GM21529 (cell line): ENCODE results near the gene CAPN13.

Source experiments
- ATAC-seq: cut with Tn5 transposase; IDR thresholded peaks from one replicate; pipeline ENCODE4 v1.9.1; 2021; ENCODE audit not compliant: unreplicated experiment

Gene CAPN13

GRCh38 chr2:30684516-30684915 lies 122.7 kb downstream of the CAPN13 start:
- ATAC-seq = no peak

- ATAC-seq = no peak
Observed at GRCh38 chr2:30684026-30684425, 123.2 kb downstream of the CAPN13 start.

GRCh38 chr2:30683236-30683956 lies 123.8 kb downstream of the CAPN13 start:
- no peak for ATAC-seq

- no peak for ATAC-seq
Observed at GRCh38 chr2:30681022-30681421, 126.2 kb downstream of the CAPN13 start.

- ATAC-seq = no peak
Observed at GRCh38 chr2:30680121-30680520, 127.1 kb downstream of the CAPN13 start.

GRCh38 chr2:30679426-30680088 lies 127.7 kb downstream of the CAPN13 start:
- no peak for ATAC-seq

GRCh38 chr2:30678410-30679137 lies 128.7 kb downstream of the CAPN13 start:
- no peak for ATAC-seq

GRCh38 chr2:30677861-30678385 lies 129.3 kb downstream of the CAPN13 start:
- ATAC-seq = no peak

GRCh38 chr2:30677231-30677630 lies 130.0 kb downstream of the CAPN13 start:
- ATAC-seq = no peak

- ATAC-seq = no peak
Observed at GRCh38 chr2:30675758-30676157, 131.5 kb downstream of the CAPN13 start.

- no peak for ATAC-seq
Observed at GRCh38 chr2:30673127-30673526, 134.1 kb downstream of the CAPN13 start.
